ENCODE measurements around the gene CACNA2D1.

DNA sequence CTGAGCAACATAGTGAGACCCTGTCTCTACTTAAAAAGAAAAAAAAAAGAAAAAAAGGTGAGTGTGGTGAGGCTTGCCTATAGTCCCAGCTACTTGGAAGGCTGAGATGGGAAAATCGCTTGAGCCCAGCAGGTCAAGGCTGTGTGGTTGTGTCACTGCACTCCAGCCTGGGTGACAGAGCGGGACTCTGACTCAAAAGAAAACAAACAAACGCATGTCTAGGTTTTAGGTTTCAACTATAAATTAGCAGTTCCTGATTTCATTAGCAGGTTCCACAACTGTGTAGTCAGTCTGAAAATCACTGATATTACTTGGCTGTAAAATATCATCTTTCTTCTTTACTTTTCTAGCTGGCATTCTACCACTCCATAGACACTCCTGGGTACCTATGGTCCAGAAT, 518.0 kb downstream of the CACNA2D1 start:
- TF ChIP-seq POLR2A (IDR thresholded peaks at IDR 0.05) = no peak
- TF ChIP-seq, protein P1, sequence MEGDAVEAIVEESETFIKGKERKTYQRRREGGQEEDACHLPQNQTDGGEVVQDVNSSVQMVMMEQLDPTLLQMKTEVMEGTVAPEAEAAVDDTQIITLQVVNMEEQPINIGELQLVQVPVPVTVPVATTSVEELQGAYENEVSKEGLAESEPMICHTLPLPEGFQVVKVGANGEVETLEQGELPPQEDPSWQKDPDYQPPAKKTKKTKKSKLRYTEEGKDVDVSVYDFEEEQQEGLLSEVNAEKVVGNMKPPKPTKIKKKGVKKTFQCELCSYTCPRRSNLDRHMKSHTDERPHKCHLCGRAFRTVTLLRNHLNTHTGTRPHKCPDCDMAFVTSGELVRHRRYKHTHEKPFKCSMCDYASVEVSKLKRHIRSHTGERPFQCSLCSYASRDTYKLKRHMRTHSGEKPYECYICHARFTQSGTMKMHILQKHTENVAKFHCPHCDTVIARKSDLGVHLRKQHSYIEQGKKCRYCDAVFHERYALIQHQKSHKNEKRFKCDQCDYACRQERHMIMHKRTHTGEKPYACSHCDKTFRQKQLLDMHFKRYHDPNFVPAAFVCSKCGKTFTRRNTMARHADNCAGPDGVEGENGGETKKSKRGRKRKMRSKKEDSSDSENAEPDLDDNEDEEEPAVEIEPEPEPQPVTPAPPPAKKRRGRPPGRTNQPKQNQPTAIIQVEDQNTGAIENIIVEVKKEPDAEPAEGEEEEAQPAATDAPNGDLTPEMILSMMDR (IDR thresholded peaks at IDR 0.05) = no peak
- TF ChIP-seq POLR2AphosphoS5 (IDR thresholded peaks at IDR 0.05) = no peak
